Fibroblast of pulmonary artery (primary cell): ENCODE measurements around the gene RAB3A.
A peak's percentile ranks its signal among the peaks of the same experiment; 100 is the strongest.

Experiments
- DNase-seq: peaks from one replicate; pipeline ENCODE4 v3.0.0-alpha.2; 2010; ENCODE audit warnings: low read depth
- H3K4me3 ChIP-seq: replicated peaks from 2 replicates; pipeline ENCODE4 v1.5.1; 2011; ENCODE audit warnings: low read depth, mild to moderate bottlenecking, control low read depth, low read length, moderate library complexity
- CTCF ChIP-seq: IDR thresholded peaks from 2 replicates; pipeline ENCODE4 v1.5.1; 2011; ENCODE audit warnings: mild to moderate bottlenecking, control low read depth, low read length, inconsistent platforms; ENCODE audit errors: missing control alignments

The RAB3A gene

GRCh38 chr19:18229915-18230314, 26.1 kb upstream of the RAB3A start:
- no peak overlapping the region for H3K4me3 ChIP-seq
- TF ChIP-seq CTCF = no peak
- DNase-seq = no peak

- peak; percentile 47 for TF ChIP-seq CTCF
- H3K4me3 ChIP-seq = no peak overlapping the region
- DNase-seq = no peak
Measured at GRCh38 chr19:18229474-18229873, 25.6 kb upstream of the RAB3A start.

GRCh38 chr19:18227781-18228271, 24.0 kb upstream of the RAB3A start:
- no peak for TF ChIP-seq CTCF
- H3K4me3 ChIP-seq = no peak overlapping the region
- DNase-seq = no peak

- no peak for TF ChIP-seq CTCF
- DNase-seq = no peak
- H3K4me3 ChIP-seq = no peak overlapping the region
Measured at GRCh38 chr19:18226956-18227780, 23.3 kb upstream of the RAB3A start.

- no peak for DNase-seq
- no peak within 1 kb of the TSS for H3K4me3 ChIP-seq
- no peak for TF ChIP-seq CTCF
Measured at GRCh38 chr19:18225702-18226468, 22.0 kb upstream of the RAB3A start, which contains the start of gene PDE4C. TSS of gene PDE4C (minus strand) at chr19:18226438. CDS start at chr19:18226415, 23 bp downstream.

- DNase-seq = no peak
- no peak for TF ChIP-seq CTCF
- no peak overlapping the region for H3K4me3 ChIP-seq
Measured at GRCh38 chr19:18225355-18225701, 21.5 kb upstream of the RAB3A start.
